ENCODE data around the gene IGF2BP2. TPM values are rescaled to one million over a fixed set of nuclear protein-coding genes. Genes with fewer than 3 reads are reported as not detected.

IGF2BP2 gene
- total RNA-seq, 1 experiment from 2014 or later: 75.9 TPM

DNA sequence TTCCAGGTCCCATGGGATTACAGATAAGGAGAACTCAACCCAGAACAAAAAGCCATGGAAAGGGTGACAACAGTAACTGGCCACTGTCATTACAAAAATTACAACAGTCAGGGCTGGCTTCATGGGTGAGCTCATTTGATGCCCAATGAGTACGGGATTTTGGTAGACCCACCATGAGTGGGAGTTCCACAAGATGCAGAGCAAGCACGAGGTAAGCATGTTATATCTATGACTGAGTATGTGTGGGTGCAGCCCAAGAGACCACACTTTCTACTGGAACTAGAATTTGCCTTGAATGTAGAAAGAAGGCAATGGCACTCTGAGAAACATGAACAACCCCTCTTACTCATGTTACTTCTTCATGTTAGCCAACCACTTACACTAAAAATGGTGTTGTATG is 83.3 kb downstream of the IGF2BP2 start:
- ChIA-PET POLR2A (no interaction called here), CTCF (interaction anchor here (2.7 kb wide), 1 partner anchor 27 kb away, joined by 9 read pairs; no protein-coding TSS in a partner anchor)
- no peaks in the 10 kb centered on the region for H3K27me3 Mint-ChIP-seq (ENCODE audit: insufficient read depth, unreplicated experiment)
- Histone ChIP-seq H3K27me3 (replicated peaks; ENCODE audit: control insufficient read depth, insufficient read depth, low read length) (no peaks in the 10 kb centered on the region), H3K4me3 (ENCODE audit: low read depth, low read length) (no peak overlapping the region), H3K36me3 (ENCODE audit: control insufficient read depth, insufficient read depth, low read length) (no peaks in the 10 kb centered on the region), H3K9me3 (no peaks in the 10 kb centered on the region), H3K4me1 (peaks cover 4% of the 10 kb centered on the region)
- TF ChIP-seq, protein P1, sequence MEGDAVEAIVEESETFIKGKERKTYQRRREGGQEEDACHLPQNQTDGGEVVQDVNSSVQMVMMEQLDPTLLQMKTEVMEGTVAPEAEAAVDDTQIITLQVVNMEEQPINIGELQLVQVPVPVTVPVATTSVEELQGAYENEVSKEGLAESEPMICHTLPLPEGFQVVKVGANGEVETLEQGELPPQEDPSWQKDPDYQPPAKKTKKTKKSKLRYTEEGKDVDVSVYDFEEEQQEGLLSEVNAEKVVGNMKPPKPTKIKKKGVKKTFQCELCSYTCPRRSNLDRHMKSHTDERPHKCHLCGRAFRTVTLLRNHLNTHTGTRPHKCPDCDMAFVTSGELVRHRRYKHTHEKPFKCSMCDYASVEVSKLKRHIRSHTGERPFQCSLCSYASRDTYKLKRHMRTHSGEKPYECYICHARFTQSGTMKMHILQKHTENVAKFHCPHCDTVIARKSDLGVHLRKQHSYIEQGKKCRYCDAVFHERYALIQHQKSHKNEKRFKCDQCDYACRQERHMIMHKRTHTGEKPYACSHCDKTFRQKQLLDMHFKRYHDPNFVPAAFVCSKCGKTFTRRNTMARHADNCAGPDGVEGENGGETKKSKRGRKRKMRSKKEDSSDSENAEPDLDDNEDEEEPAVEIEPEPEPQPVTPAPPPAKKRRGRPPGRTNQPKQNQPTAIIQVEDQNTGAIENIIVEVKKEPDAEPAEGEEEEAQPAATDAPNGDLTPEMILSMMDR (IDR thresholded peaks at IDR 0.05; ENCODE audit: insufficient read depth in 1 of 2, low read depth in 1 of 2, low read length in 1 of 2, severe bottlenecking in 1 of 2, unreplicated experiment in 1 of 2): no peak
- H3K27ac Mint-ChIP-seq (ENCODE audit: unreplicated experiment): no peak overlapping the region
- intact Hi-C loops (cut with micrococcal nuclease; ENCODE audit: unreplicated experiment): no loop called here
- H3K4me1 Mint-ChIP-seq (ENCODE audit: low read depth, unreplicated experiment): peaks cover 15% of the 10 kb centered on the region
- H3K4me3 Mint-ChIP-seq (ENCODE audit: unreplicated experiment): no peak overlapping the region
- H3K9me3 Mint-ChIP-seq (ENCODE audit: unreplicated experiment): no peaks in the 10 kb centered on the region
- DNase-seq: no peak
- BruUV-seq (replicated peaks): no TSS peak
- H3K36me3 Mint-ChIP-seq (ENCODE audit: insufficient read depth, unreplicated experiment): peaks cover 5% of the 10 kb centered on the region

DNA sequence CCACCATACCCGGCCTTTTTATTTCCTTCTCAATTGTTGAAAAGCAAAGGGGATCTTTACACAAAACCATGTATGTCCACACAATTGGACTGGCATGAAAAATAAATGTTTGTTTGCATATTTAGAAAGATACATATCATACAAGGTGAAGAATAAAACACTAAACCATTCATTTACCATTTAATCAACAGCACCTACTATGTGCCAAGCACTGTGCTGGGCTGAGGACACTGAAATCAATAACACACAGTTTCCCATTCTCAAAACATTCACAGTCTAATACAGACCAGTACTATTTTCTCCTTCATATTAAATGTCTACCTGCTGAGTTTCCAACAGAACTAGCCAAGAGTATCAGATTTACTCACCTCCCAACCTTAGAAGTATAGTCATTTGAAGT is 84.7 kb downstream of the IGF2BP2 start:
- Mint-ChIP-seq H3K9me3 (ENCODE audit: unreplicated experiment) (no peaks in the 10 kb centered on the region), H3K27ac (ENCODE audit: unreplicated experiment) (no peak overlapping the region), H3K27me3 (ENCODE audit: insufficient read depth, unreplicated experiment) (no peaks in the 10 kb centered on the region), H3K36me3 (ENCODE audit: insufficient read depth, unreplicated experiment) (peaks cover 3% of the 10 kb centered on the region), H3K4me3 (ENCODE audit: unreplicated experiment) (no peak overlapping the region), H3K4me1 (ENCODE audit: low read depth, unreplicated experiment) (peaks cover 15% of the 10 kb centered on the region)
- DNase-seq: no peak
- intact Hi-C loops (cut with micrococcal nuclease; ENCODE audit: unreplicated experiment): no loop called here
- no TSS peak for BruUV-seq (replicated peaks)
- ChIA-PET POLR2A (no interaction called here), CTCF (interaction anchor here (2.7 kb wide), 1 partner anchor 28 kb away, joined by 9 read pairs; no protein-coding TSS in a partner anchor)
- Histone ChIP-seq H3K27me3 (replicated peaks; ENCODE audit: control insufficient read depth, insufficient read depth, low read length) (no peaks in the 10 kb centered on the region), H3K9me3 (no peaks in the 10 kb centered on the region), H3K36me3 (ENCODE audit: control insufficient read depth, insufficient read depth, low read length) (no peaks in the 10 kb centered on the region), H3K4me1 (peaks cover 4% of the 10 kb centered on the region), H3K4me3 (ENCODE audit: low read depth, low read length) (no peak overlapping the region)
- TF ChIP-seq, protein P1 (IDR thresholded peaks at IDR 0.05; ENCODE audit: insufficient read depth in 1 of 2, low read depth in 1 of 2, low read length in 1 of 2, severe bottlenecking in 1 of 2, unreplicated experiment in 1 of 2): no peak

DNA sequence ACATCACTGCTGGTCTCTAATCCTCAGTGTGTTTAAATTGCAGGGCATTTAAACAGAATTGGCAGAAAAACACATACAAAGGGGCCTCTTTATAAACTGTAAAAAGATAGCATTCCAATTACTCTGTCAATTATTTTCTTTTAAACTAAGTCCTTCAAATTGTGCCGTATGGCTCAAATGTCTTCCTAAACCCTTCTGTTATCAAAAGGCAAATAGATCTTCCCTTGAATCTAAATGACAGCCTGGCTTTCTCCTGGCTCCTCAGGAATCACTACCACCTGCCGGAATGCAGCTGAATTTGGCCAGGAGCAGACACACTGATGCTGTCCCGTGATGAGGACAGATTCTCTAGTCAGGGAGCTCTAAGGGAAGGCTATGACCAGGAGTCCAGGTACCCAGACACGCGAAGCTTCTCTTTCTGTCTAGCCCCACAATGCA is 85.6 kb downstream of the IGF2BP2 start:
- BruUV-seq (replicated peaks): no TSS peak

More for the DNA sequence above, 85.6 kb downstream of the IGF2BP2 start:
- peaks cover 16% of the 10 kb centered on the region for H3K4me1 Mint-ChIP-seq (ENCODE audit: low read depth, unreplicated experiment)
- Histone ChIP-seq H3K9me3 (no peaks in the 10 kb centered on the region), H3K27me3 (replicated peaks; ENCODE audit: control insufficient read depth, insufficient read depth, low read length) (no peaks in the 10 kb centered on the region), H3K4me1 (peaks cover 4% of the 10 kb centered on the region), H3K36me3 (ENCODE audit: control insufficient read depth, insufficient read depth, low read length) (no peaks in the 10 kb centered on the region), H3K4me3 (ENCODE audit: low read depth, low read length) (no peak overlapping the region)
- H3K27ac Mint-ChIP-seq (ENCODE audit: unreplicated experiment): no peak overlapping the region
- POLR2A ChIA-PET: no interaction called here
- H3K27me3 Mint-ChIP-seq (ENCODE audit: insufficient read depth, unreplicated experiment): no peaks in the 10 kb centered on the region
- no peaks in the 10 kb centered on the region for H3K9me3 Mint-ChIP-seq (ENCODE audit: unreplicated experiment)
- DNase-seq: peak; percentile 56
- H3K36me3 Mint-ChIP-seq (ENCODE audit: insufficient read depth, unreplicated experiment): no peaks in the 10 kb centered on the region
- CTCF ChIA-PET: interaction anchor here (0.6 to 2.7 kb wide), 2 partner anchors 29 to 79 kb away, joined by 3 to 9 read pairs; no protein-coding TSS in a partner anchor
- peak overlapping the region; percentile 18 for H3K4me3 Mint-ChIP-seq (ENCODE audit: unreplicated experiment)
- TF ChIP-seq, protein P1 (IDR thresholded peaks at IDR 0.05; ENCODE audit: insufficient read depth in 1 of 2, low read depth in 1 of 2, low read length in 1 of 2, severe bottlenecking in 1 of 2, unreplicated experiment in 1 of 2): peak in 1 of 2 experiments; percentile 4
- intact Hi-C loops (cut with micrococcal nuclease; ENCODE audit: unreplicated experiment): no loop called here
